Smooth muscle cell (in vitro differentiated cells): ENCODE results near the gene DOP1B. TPM values are rescaled to one million over a fixed set of nuclear protein-coding genes. Genes with fewer than 3 reads are reported as not detected.

Experiments
- DNase-seq: peaks from one replicate; lab custom pipeline; 2025; ENCODE audit not compliant: unreplicated experiment; lab: John Stamatoyannopoulos, UW
- H2AFZ ChIP-seq: fragments of 200-600 bp; sonication (generic); 2 replicates; pipeline ENCODE4 v1.6.0; 2016; ENCODE audit warnings: antibody characterized with exemption, low read depth, mild to moderate bottlenecking
- H3F3A ChIP-seq: fragments of 200-600 bp; sonication (generic); 2 replicates; pipeline ENCODE4 v1.6.0; 2017; ENCODE audit warnings: antibody characterized with exemption, low read depth
- H3K27ac ChIP-seq: fragments of 200-600 bp; sonication (generic); 2 replicates; pipeline ENCODE4 v1.5.1; 2016; ENCODE audit warnings: low read depth, mild to moderate bottlenecking
- H3K27me3 ChIP-seq: fragments of 200-600 bp; sonication (generic); 2 replicates; pipeline ENCODE4 v1.6.1; 2016; ENCODE audit warnings: low read depth, mild to moderate bottlenecking
- H3K36me3 ChIP-seq: fragments of 200-600 bp; sonication (generic); 2 replicates; pipeline ENCODE4 v1.5.1; 2016; ENCODE audit warnings: low read depth
- H3K4me1 ChIP-seq: fragments of 200-600 bp; sonication (generic); 2 replicates; pipeline ENCODE4 v1.5.1; 2016; ENCODE audit warnings: low read depth
- H3K4me2 ChIP-seq: fragments of 200-600 bp; sonication (generic); 2 replicates; pipeline ENCODE4 v1.6.0; 2016; ENCODE audit warnings: mild to moderate bottlenecking
- H3K4me3 ChIP-seq: fragments of 200-600 bp; sonication (generic); 2 replicates; pipeline ENCODE4 v1.5.1; 2016; ENCODE audit warnings: mild to moderate bottlenecking
- H3K79me2 ChIP-seq: fragments of 200-600 bp; sonication (generic); 2 replicates; pipeline ENCODE4 v1.6.0; 2016; ENCODE audit warnings: low read depth, mild to moderate bottlenecking
- H3K9ac ChIP-seq: fragments of 200-600 bp; sonication (generic); 2 replicates; pipeline ENCODE4 v1.6.0; 2016; ENCODE audit warnings: low read depth
- H3K9me3 ChIP-seq: fragments of 200-600 bp; sonication (generic); replicated peaks from 2 replicates; pipeline ENCODE4 v1.5.1; 2016; ENCODE audit warnings: low read depth
- H4K20me1 ChIP-seq: fragments of 200-600 bp; sonication (generic); 2 replicates; pipeline ENCODE4 v1.6.0; 2016; ENCODE audit warnings: low read depth
- WGBS: methylation state at CpG from one replicate; pipeline ENCODE4 v1.1.7; 2016; ENCODE audit warnings: low lambda C conversion rate; 5-methylcytosine and 5-hydroxymethylcytosine counted together
- polyA plus RNA-seq: library from polyadenylated mRNA; unstranded; fragments of >200 nt; fragmentation: Nextera tagmentation; extraction: Ambion mirVana; gene quantifications from 2 replicates; pipeline ENCODE4 v1.2.1, GENCODE V29; 2016
- total RNA-seq: library from RNA; depleted of rRNA; stranded (reverse); fragments of >200 nt; gene quantifications from 2 replicates; pipeline ENCODE4 v1.2.3, GENCODE V29; 2014
- TF ChIP-seq, protein P1 (sequence below): fragments of 200-600 bp; sonication (generic); IDR thresholded peaks from 2 replicates; pipeline ENCODE4 v1.5.1; 2017; ENCODE audit warnings: borderline replicate concordance, mild to moderate bottlenecking, antibody characterized with exemption; ENCODE audit not compliant: insufficient read depth, poor library complexity, severe bottlenecking

The DOP1B gene
- total and polyA plus RNA-seq, 2 experiments from 2014 or later = 3.2 to 14.5 TPM

DNA sequence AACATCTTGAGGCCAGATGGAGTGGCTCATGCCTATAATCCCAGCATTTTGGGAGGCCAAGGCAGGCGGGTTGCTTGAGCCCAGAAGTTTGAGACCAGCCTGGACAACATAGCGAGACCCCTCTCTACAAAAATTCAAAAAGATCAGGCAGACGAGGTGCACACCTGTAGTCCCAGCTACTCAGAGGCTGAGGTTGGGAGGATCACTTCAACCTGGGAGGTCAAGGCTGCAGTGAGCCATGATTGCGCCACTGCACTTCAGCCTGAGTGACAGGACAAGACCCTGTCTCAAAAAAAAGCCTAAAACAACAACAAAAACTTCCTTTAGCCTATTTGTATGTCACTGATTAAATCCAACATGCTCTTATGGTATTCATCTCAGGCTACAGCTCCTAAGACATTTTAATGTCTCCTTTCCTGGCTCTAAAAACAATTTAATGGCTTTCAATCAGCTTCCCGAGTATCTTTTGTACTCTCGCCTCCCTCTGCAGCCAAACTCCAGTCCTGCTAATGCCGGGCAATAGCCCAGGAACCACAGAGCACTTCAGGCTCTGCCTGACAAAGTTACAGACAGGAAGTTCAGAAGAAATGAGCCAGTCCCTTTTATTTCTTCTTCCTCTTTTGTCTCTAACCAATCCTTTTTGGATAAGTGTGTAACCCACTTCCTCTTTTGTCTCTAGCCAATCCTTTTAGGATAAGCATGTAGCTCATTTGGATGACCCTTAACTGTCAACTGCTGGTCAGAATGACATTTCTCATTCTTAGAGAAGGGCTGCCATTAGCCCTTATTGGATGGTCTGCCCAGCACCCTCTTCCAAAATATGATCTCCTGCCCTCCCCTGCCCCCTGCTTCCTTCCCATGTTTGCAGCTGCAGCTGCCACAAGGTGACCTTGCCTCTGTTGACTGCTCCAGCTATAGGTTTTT lies 6.6 kb upstream of the DOP1B start:
- H3K4me2 ChIP-seq = no peak overlapping the region
- no peak overlapping the region for H3K4me3 ChIP-seq
- H3K36me3 ChIP-seq = no peaks in the 10 kb centered on the region
- no peak overlapping the region for H3K9ac ChIP-seq
- no peaks in the 10 kb centered on the region for H3K4me1 ChIP-seq
- DNase-seq = no peak
- no peaks in the 10 kb centered on the region for H3F3A ChIP-seq
- WGBS = 82% methylated on average over 7 of the region's 7 CpGs
- no peak overlapping the region for H3K27ac ChIP-seq
- no peaks in the 10 kb centered on the region for H3K27me3 ChIP-seq
- H4K20me1 ChIP-seq = no peaks in the 10 kb centered on the region
- TF ChIP-seq, protein P1, sequence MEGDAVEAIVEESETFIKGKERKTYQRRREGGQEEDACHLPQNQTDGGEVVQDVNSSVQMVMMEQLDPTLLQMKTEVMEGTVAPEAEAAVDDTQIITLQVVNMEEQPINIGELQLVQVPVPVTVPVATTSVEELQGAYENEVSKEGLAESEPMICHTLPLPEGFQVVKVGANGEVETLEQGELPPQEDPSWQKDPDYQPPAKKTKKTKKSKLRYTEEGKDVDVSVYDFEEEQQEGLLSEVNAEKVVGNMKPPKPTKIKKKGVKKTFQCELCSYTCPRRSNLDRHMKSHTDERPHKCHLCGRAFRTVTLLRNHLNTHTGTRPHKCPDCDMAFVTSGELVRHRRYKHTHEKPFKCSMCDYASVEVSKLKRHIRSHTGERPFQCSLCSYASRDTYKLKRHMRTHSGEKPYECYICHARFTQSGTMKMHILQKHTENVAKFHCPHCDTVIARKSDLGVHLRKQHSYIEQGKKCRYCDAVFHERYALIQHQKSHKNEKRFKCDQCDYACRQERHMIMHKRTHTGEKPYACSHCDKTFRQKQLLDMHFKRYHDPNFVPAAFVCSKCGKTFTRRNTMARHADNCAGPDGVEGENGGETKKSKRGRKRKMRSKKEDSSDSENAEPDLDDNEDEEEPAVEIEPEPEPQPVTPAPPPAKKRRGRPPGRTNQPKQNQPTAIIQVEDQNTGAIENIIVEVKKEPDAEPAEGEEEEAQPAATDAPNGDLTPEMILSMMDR = no peak
- no peaks in the 10 kb centered on the region for H3K9me3 ChIP-seq
- peak overlapping the region; percentile 29 for H2AFZ ChIP-seq
- no peaks in the 10 kb centered on the region for H3K79me2 ChIP-seq

DNA sequence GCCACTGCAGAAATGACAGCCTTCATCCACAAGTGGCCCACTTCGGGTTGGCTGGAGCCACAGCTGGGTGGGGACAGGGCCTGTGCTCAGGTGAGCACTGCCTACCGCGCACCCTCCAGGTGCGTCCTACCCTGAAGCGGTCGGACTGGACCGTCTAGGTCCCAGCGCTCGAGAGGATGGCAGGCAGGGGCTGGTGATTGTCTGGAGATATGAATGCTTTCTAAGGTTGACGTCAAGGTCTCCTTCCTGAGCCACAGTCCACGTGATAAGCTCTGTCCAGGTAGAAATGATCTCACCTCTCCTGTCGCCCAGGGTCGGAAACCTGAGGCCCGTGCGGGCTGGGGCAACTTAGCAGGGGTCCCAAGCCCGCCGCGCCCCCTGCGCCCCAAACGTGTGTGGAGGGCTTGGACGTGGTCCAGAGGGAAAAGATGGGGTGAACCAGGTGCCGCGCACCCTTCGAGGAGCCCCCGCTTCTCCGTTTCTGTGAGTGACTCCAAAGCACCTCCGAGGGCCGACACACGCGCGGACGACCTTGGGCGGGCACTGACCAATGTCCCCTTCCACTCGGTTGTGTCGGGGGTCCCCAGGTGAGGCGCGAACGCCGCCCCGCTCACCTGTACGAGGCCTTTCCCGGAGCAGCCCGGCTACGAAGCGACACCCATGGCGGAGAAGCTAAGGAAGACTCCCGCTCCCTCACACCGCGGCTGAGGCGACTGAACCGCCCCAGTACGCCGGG lies 853 bp upstream of the DOP1B start:
- H2AFZ ChIP-seq = peak overlapping the region; percentile 52
- DNase-seq = no peak
- TF ChIP-seq, protein P1 = no peak
- no peaks in the 10 kb centered on the region for H4K20me1 ChIP-seq
- H3K79me2 ChIP-seq = no peaks in the 10 kb centered on the region
- WGBS = 5% methylated on average over 45 of the region's 53 CpGs
- peak overlapping the region; percentile 87 for H3K27ac ChIP-seq
- H3K36me3 ChIP-seq = no peaks in the 10 kb centered on the region
- peak overlapping the region; percentile 87 for H3K9ac ChIP-seq
- no peaks in the 10 kb centered on the region for H3K9me3 ChIP-seq
- H3K4me3 ChIP-seq = peak overlapping the region; percentile 63
- H3K4me1 ChIP-seq = no peaks in the 10 kb centered on the region
- peak overlapping the region; percentile 87 for H3K4me2 ChIP-seq
- no peaks in the 10 kb centered on the region for H3K27me3 ChIP-seq
- no peaks in the 10 kb centered on the region for H3F3A ChIP-seq

DNA sequence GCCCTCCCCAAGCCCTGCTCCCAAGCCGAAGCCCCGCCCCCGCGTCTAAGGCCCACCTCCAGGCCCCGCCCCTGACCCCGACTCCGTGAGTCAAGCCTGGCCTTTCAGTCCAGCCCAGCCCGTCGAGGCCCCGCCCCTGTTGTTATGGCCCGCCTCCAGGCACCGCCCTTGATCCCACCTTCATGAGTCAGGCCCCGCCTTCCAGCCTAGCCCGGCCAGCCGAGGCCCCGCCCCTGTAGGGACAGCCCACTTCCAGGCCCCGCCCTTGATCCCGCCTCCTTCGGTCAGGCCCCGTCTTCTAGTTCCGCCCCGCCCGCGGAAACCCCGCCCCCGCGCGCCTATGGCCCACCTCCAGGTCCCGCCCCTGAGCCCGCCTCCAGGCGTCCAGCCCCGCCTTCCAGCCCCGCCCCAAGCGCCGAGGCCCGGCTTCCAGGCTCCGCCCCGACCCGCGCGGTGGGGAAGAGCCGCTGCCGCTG lies 247 bp upstream of the DOP1B start:
- H3K9me3 ChIP-seq = no peaks in the 10 kb centered on the region
- H3K36me3 ChIP-seq = no peaks in the 10 kb centered on the region
- H4K20me1 ChIP-seq = no peaks in the 10 kb centered on the region
- TF ChIP-seq, protein P1 = no peak
- no peaks in the 10 kb centered on the region for H3K27me3 ChIP-seq
- peak overlapping the region; percentile 98 for H3K4me3 ChIP-seq
- H3F3A ChIP-seq = no peaks in the 10 kb centered on the region
- H3K4me2 ChIP-seq = peak overlapping the region; percentile 99
- peak overlapping the region; percentile 87 for H3K9ac ChIP-seq
- H3K79me2 ChIP-seq = no peaks in the 10 kb centered on the region
- WGBS = 0% methylated on average over 21 of the region's 43 CpGs
- H3K27ac ChIP-seq = peak overlapping the region; percentile 87
- no peaks in the 10 kb centered on the region for H3K4me1 ChIP-seq
- peak; percentile 100 for DNase-seq
- H2AFZ ChIP-seq = peak overlapping the region; percentile 97
